SK-N-SH (cell line): ENCODE measurements around the gene PPP2R5D. TPM values are rescaled to one million over a fixed set of nuclear protein-coding genes. Genes with fewer than 3 reads are reported as not detected.
"Not testable (repeated sequence)": the region's sequence is repeated elsewhere in the genome, so short reads cannot be mapped to it uniquely, and the experiment has no call there.

Experiments used
- CTCF ChIA-PET: fragments of 300-600, 350-600 bp; formaldehyde crosslinking; extraction: SDS; loops from one replicate; lab custom pipeline; 2021; lab: Yijun Ruan, JAX
- POLR2A ChIA-PET: fragments of 350-600 bp; sonication (Branson Sonifier 250); formaldehyde crosslinking; extraction: SDS; loops from one replicate; lab custom pipeline; 2020; ENCODE audit warnings: antibody characterized with exemption, inconsistent platforms; lab: Yijun Ruan, JAX
- DNase-seq: peaks from one replicate; pipeline ENCODE4 v3.0.0; 2012
- H2AFZ ChIP-seq: fragments of 200-600 bp; sonication (generic); 2 replicates; pipeline ENCODE4 v1.8.1; 2016; ENCODE audit warnings: antibody characterized with exemption, mild to moderate bottlenecking, low read depth
- H3F3A ChIP-seq: fragments of 200-600 bp; sonication (generic); replicated peaks from 2 replicates; pipeline ENCODE3; 2016; ENCODE audit warnings: antibody characterized with exemption, mild to moderate bottlenecking; ENCODE audit not compliant: insufficient read depth
- H3K27ac ChIP-seq, 2 experiments: fragments of 200-500 bp in 1 of 2; fragments of 200-600 bp in 1 of 2; sonication (Bioruptor generic) in 1 of 2; sonication (generic), shearing (Covaris generic) in 1 of 2; 2 replicates each; pipeline versions ENCODE4 v1.5.1 to v1.6.1; 2014 to 2016; ENCODE audit warnings: low read depth in 2 of 2, inconsistent platforms in 1 of 2, low read length in 1 of 2, mild to moderate bottlenecking in 1 of 2, mixed read lengths in 1 of 2
- H3K27me3 ChIP-seq: fragments of 200-600 bp; sonication (generic), shearing (Covaris generic); 2 replicates; pipeline ENCODE4 v1.6.1; 2016; ENCODE audit warnings: mixed run types; ENCODE audit not compliant: insufficient read depth
- H3K36me3 ChIP-seq, 2 experiments: fragments of 200-500 bp in 1 of 2; fragments of 200-600 bp in 1 of 2; sonication (Bioruptor generic) in 1 of 2; sonication (generic) in 1 of 2; replicated peaks in 1 of 2; 2 replicates each; pipeline versions ENCODE3 to v1.5.1; 2014 to 2016; ENCODE audit warnings: low read length in 1 of 2, mild to moderate bottlenecking in 1 of 2; ENCODE audit not compliant: insufficient read depth in 2 of 2, control insufficient read depth in 1 of 2
- H3K4me1 ChIP-seq, 2 experiments: fragments of 200-500 bp in 1 of 2; fragments of 200-600 bp in 1 of 2; sonication (Bioruptor generic) in 1 of 2; sonication (generic), shearing (Covaris generic) in 1 of 2; 2 replicates each; pipeline versions ENCODE4 v1.5.1 to v1.6.1; 2014 to 2016; ENCODE audit warnings: low read depth in 1 of 2, low read length in 1 of 2, mixed run types in 1 of 2; ENCODE audit not compliant: insufficient read depth in 2 of 2, control insufficient read depth in 1 of 2
- H3K4me2 ChIP-seq: fragments of 200-600 bp; sonication (generic), shearing (Covaris generic); 2 replicates; pipeline ENCODE4 v1.6.1; 2017; ENCODE audit warnings: mixed run types
- H3K4me3 ChIP-seq, 2 experiments: fragments of 200-500 bp in 1 of 2; fragments of 200-600 bp in 1 of 2; sonication (Bioruptor generic) in 1 of 2; sonication (generic), shearing (Covaris generic) in 1 of 2; 2 replicates each; pipeline versions ENCODE4 v1.5.1 to v1.8.1; 2014 to 2016; ENCODE audit warnings: low read depth in 2 of 2, inconsistent platforms in 1 of 2, low read length in 1 of 2, mild to moderate bottlenecking in 1 of 2, mixed read lengths in 1 of 2, moderate library complexity in 1 of 2
- H3K79me2 ChIP-seq: fragments of 200-600 bp; sonication (generic); 2 replicates; pipeline ENCODE4 v1.8.1; 2017; ENCODE audit warnings: mild to moderate bottlenecking; ENCODE audit not compliant: insufficient read depth
- H3K9ac ChIP-seq: fragments of 200-600 bp; sonication (generic); 2 replicates; pipeline ENCODE4 v1.6.1; 2017; ENCODE audit warnings: mixed run types
- H3K9me2 ChIP-seq: fragments of 200-600 bp; sonication (generic); 2 replicates; pipeline ENCODE4 v1.6.1; 2017; ENCODE audit warnings: mixed run types
- H3K9me3 ChIP-seq: fragments of 200-600 bp; sonication (generic); 2 replicates; pipeline ENCODE4 v1.6.1; 2017; ENCODE audit warnings: mixed run types, mild to moderate bottlenecking, moderate library complexity
- H4K20me1 ChIP-seq: fragments of 200-600 bp; sonication (generic); 2 replicates; pipeline ENCODE4 v1.6.1; 2017; ENCODE audit warnings: mild to moderate bottlenecking, mixed run types; ENCODE audit not compliant: insufficient read depth
- CHD2 ChIP-seq: fragments of 150-350 bp; IDR thresholded peaks from 2 replicates; pipeline ENCODE4 v1.6.1; 2018; ENCODE audit warnings: low read length; ENCODE audit not compliant: partially characterized antibody
- FOXM1 ChIP-seq: IDR thresholded peaks from 2 replicates; pipeline ENCODE4 v1.4.0; 2012; ENCODE audit warnings: low read depth, mild to moderate bottlenecking
- GABPA ChIP-seq: IDR thresholded peaks from 2 replicates; pipeline ENCODE4 v1.4.0; 2012; ENCODE audit warnings: low read depth, mild to moderate bottlenecking
- GATA2 ChIP-seq: sonication (generic); formaldehyde crosslinking; IDR thresholded peaks from 2 replicates; pipeline ENCODE4 v1.5.0; 2020; ENCODE audit warnings: mild to moderate bottlenecking, missing genetic modification reagents
- MEF2A ChIP-seq: IDR thresholded peaks from 2 replicates; pipeline ENCODE4 v1.4.0; 2012; ENCODE audit warnings: low read depth, borderline replicate concordance
- NRF1 ChIP-seq: IDR thresholded peaks from 2 replicates; pipeline ENCODE4 v1.6.1; 2012; ENCODE audit warnings: low read depth, mild to moderate bottlenecking, low read length
- PBX3 ChIP-seq: IDR thresholded peaks from 2 replicates; pipeline ENCODE4; 2012
- POLR2AphosphoS5 ChIP-seq: IDR thresholded peaks from 2 replicates; pipeline ENCODE4 v1.6.1; 2012; ENCODE audit warnings: low read depth, low read length
- RAD21 ChIP-seq: IDR thresholded peaks from 2 replicates; pipeline ENCODE4 v1.6.1; 2012; ENCODE audit warnings: mild to moderate bottlenecking, low read length
- RFX5 ChIP-seq: IDR thresholded peaks from 2 replicates; pipeline ENCODE4 v1.6.1; 2012; ENCODE audit warnings: mild to moderate bottlenecking, improper control_type of control experiment, low read length
- TCF12 ChIP-seq: IDR thresholded peaks from 2 replicates; pipeline ENCODE4 v1.4.0; 2012
- TEAD4 ChIP-seq: IDR thresholded peaks from 2 replicates; pipeline ENCODE4 v1.4.0; 2012; ENCODE audit warnings: mild to moderate bottlenecking, borderline replicate concordance; ENCODE audit not compliant: insufficient read depth
- WGBS: methylation state at CpG from one replicate; pipeline ENCODE4 v1.1.6; 2017; ENCODE audit warnings: low lambda C conversion rate; 5-methylcytosine and 5-hydroxymethylcytosine counted together
- polyA plus RNA-seq, 3 experiments: library from polyadenylated mRNA; depleted of rRNA; stranded (reverse); fragments of >200 nt; gene quantifications; 2 replicates each; pipeline ENCODE4 v1.2.3, GENCODE V29; 2012
- TF ChIP-seq, protein P1 (sequence below): IDR thresholded peaks from 2 replicates; pipeline ENCODE4 v1.4.0; 2012; ENCODE audit warnings: low read depth, borderline replicate concordance
- TF ChIP-seq, protein P2 (sequence below): IDR thresholded peaks from 2 replicates; pipeline ENCODE4 v1.6.1; 2012; ENCODE audit warnings: mild to moderate bottlenecking, low read depth, low read length, moderate library complexity
- TF ChIP-seq, protein P3 (sequence below): fragments of 150-350 bp; IDR thresholded peaks from 2 replicates; pipeline ENCODE4 v1.6.1; 2017; ENCODE audit warnings: antibody characterized with exemption, low read length, low read depth, borderline replicate concordance

PPP2R5D gene
- polyA plus RNA-seq, 1 of the 3 experiments (the other 2 are of a cell fraction), result 37.6 TPM

DNA sequence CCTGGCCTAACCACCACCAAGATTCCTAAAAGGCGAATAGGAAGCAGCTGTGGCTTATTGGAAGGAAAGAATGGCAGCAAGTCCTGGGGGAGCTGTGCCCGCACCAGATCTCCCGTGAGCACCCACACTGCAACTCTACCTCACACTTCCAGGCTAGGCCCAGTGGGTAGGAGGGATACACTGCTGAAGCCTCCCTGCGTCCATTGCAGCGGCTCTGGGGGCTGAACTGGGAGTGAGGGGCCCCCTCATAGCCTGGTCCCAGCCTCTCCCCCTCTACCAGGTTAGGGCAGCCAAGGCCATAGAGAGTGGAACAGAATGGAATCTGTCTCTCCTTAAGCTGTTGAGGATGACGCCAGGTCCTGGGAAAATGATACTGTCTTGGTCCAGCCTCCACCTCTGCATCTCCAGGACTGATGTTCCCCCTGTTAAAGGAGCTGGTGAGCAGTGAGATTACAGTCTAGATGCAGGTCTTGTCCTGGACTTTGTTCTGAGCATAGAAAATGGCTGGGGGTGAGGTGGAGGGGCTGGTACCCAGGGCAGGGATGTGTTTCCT, 43.8 kb upstream of the PPP2R5D start:
- ChIA-PET POLR2A (no interaction called here), CTCF (interaction anchor here (1.2 to 2.1 kb wide), 2 partner anchors 11 to 39 kb away, joined by 3 to 5 read pairs; partner anchors contain the start of gene CNPY3)
- 94% methylated on average over 6 of the region's 6 CpGs for WGBS

GRCh38 chr6:42941356-42941755, 43.0 kb upstream of the PPP2R5D start:
- H3K9ac ChIP-seq, H2AFZ ChIP-seq, POLR2A ChIA-PET, H3K79me2 ChIP-seq, H3F3A ChIP-seq, H3K4me2 ChIP-seq, H3K27me3 ChIP-seq, H3K4me1 ChIP-seq, H4K20me1 ChIP-seq, H3K9me3 ChIP-seq, H3K9me2 ChIP-seq, DNase-seq, H3K4me3 ChIP-seq, H3K27ac ChIP-seq: not testable (repeated sequence)
- CTCF ChIA-PET, result interaction anchor here (2.1 kb wide), 1 partner anchor 40 kb away, joined by 5 read pairs; no protein-coding TSS in a partner anchor
- WGBS, result 95% methylated on average over 5 of the region's 5 CpGs
- peaks cover 19 to 25% of the 10 kb centered on the region in 2 experiments for H3K36me3 ChIP-seq

More for the DNA sequence above, 43.8 kb upstream of the PPP2R5D start:
- Histone ChIP-seq H3K27ac (no peak overlapping the region), H3K4me2 (no peak overlapping the region), H3K9me3 (no peaks in the 10 kb centered on the region), H3K9me2 (no peaks in the 10 kb centered on the region), H3K36me3 (peaks cover 22 to 31% of the 10 kb centered on the region in 2 experiments), H3K27me3 (no peaks in the 10 kb centered on the region), H3K4me3 (no peak overlapping the region), H3F3A (no peaks in the 10 kb centered on the region), H3K9ac (no peak overlapping the region), H2AFZ (no peak overlapping the region), H4K20me1 (no peaks in the 10 kb centered on the region), H3K4me1 (no peaks in the 10 kb centered on the region), H3K79me2 (no peaks in the 10 kb centered on the region; the same call in 1 of the 2 replicates)
- TF ChIP-seq, protein P1, sequence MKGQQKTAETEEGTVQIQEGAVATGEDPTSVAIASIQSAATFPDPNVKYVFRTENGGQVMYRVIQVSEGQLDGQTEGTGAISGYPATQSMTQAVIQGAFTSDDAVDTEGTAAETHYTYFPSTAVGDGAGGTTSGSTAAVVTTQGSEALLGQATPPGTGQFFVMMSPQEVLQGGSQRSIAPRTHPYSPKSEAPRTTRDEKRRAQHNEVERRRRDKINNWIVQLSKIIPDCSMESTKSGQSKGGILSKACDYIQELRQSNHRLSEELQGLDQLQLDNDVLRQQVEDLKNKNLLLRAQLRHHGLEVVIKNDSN, result no peak
- TF ChIP-seq FOXM1 (no peak), GATA2 (no peak), RFX5 (no peak), TEAD4 (no peak), GABPA (no peak)
- DNase-seq, result no peak

DNA sequence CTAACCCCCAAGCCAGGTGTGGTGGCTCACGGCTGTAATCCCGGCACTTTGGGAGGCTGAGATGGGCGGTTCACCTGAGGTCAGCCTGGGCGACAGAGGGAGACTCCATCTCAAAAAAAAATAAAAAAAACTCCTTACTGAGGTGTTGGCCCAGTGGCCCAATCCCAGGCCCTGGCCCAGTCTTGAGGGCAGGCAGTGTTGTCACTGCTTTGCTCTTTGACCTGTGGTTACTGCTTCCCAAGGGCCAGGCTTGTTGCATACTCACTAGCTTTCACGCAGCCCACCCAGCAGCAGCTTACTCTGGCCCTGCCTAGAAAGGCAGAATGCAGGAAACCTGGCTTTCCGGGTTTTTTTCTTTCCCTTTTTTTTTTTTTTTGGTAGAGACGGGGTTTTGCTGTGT, 41.9 kb upstream of the PPP2R5D start:
- Histone ChIP-seq H3K27me3 (no peaks in the 10 kb centered on the region), H4K20me1 (no peaks in the 10 kb centered on the region), H3K79me2 (no peaks in the 10 kb centered on the region), H3K9me3 (no peaks in the 10 kb centered on the region), H2AFZ (no peak overlapping the region), H3F3A (no peaks in the 10 kb centered on the region), H3K4me1 (no peaks in the 10 kb centered on the region), H3K36me3 (peaks cover 16 to 22% of the 10 kb centered on the region in 2 experiments), H3K4me2 (no peak overlapping the region), H3K9me2 (no peaks in the 10 kb centered on the region), H3K9ac (no peak overlapping the region), H3K27ac (no peak overlapping the region), H3K4me3 (no peak overlapping the region)
- no peak for DNase-seq
- 95% methylated on average over 7 of the region's 7 CpGs for WGBS
- ChIA-PET POLR2A (interaction anchor here (0.6 kb wide), 1 partner anchor 187 kb away, joined by 4 read pairs; no protein-coding TSS in a partner anchor), CTCF (no interaction called here)
- TF ChIP-seq MEF2A (no peak), CHD2 (no peak), TCF12 (no peak), RAD21 (no peak), NRF1 (no peak), PBX3 (no peak), POLR2AphosphoS5 (no peak)
- TF ChIP-seq, protein P2, sequence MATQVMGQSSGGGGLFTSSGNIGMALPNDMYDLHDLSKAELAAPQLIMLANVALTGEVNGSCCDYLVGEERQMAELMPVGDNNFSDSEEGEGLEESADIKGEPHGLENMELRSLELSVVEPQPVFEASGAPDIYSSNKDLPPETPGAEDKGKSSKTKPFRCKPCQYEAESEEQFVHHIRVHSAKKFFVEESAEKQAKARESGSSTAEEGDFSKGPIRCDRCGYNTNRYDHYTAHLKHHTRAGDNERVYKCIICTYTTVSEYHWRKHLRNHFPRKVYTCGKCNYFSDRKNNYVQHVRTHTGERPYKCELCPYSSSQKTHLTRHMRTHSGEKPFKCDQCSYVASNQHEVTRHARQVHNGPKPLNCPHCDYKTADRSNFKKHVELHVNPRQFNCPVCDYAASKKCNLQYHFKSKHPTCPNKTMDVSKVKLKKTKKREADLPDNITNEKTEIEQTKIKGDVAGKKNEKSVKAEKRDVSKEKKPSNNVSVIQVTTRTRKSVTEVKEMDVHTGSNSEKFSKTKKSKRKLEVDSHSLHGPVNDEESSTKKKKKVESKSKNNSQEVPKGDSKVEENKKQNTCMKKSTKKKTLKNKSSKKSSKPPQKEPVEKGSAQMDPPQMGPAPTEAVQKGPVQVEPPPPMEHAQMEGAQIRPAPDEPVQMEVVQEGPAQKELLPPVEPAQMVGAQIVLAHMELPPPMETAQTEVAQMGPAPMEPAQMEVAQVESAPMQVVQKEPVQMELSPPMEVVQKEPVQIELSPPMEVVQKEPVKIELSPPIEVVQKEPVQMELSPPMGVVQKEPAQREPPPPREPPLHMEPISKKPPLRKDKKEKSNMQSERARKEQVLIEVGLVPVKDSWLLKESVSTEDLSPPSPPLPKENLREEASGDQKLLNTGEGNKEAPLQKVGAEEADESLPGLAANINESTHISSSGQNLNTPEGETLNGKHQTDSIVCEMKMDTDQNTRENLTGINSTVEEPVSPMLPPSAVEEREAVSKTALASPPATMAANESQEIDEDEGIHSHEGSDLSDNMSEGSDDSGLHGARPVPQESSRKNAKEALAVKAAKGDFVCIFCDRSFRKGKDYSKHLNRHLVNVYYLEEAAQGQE, result no peak
- TF ChIP-seq, protein P3, sequence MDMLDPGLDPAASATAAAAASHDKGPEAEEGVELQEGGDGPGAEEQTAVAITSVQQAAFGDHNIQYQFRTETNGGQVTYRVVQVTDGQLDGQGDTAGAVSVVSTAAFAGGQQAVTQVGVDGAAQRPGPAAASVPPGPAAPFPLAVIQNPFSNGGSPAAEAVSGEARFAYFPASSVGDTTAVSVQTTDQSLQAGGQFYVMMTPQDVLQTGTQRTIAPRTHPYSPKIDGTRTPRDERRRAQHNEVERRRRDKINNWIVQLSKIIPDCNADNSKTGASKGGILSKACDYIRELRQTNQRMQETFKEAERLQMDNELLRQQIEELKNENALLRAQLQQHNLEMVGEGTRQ, result no peak
